SK-N-SH (cell line): ENCODE data around the gene SMIM3. TPM values are rescaled to one million over a fixed set of nuclear protein-coding genes. Genes with fewer than 3 reads are reported as not detected.

Source experiments
- CTCF ChIA-PET: fragments of 300-600, 350-600 bp; formaldehyde crosslinking; extraction: SDS; loops from one replicate; lab custom pipeline; 2021; lab: Yijun Ruan, JAX
- POLR2A ChIA-PET: fragments of 350-600 bp; sonication (Branson Sonifier 250); formaldehyde crosslinking; extraction: SDS; loops from one replicate; lab custom pipeline; 2020; ENCODE audit warnings: antibody characterized with exemption, inconsistent platforms; lab: Yijun Ruan, JAX
- DNase-seq: peaks from one replicate; pipeline ENCODE4 v3.0.0; 2012
- H2AFZ ChIP-seq: fragments of 200-600 bp; sonication (generic); 2 replicates; pipeline ENCODE4 v1.8.1; 2016; ENCODE audit warnings: antibody characterized with exemption, mild to moderate bottlenecking, low read depth
- H3F3A ChIP-seq: fragments of 200-600 bp; sonication (generic); replicated peaks from 2 replicates; pipeline ENCODE3; 2016; ENCODE audit warnings: antibody characterized with exemption, mild to moderate bottlenecking; ENCODE audit not compliant: insufficient read depth
- H3K27ac ChIP-seq, 2 experiments: fragments of 200-500 bp in 1 of 2; fragments of 200-600 bp in 1 of 2; sonication (Bioruptor generic) in 1 of 2; sonication (generic), shearing (Covaris generic) in 1 of 2; 2 replicates each; pipeline versions ENCODE4 v1.5.1 to v1.6.1; 2014 to 2016; ENCODE audit warnings: low read depth in 2 of 2, inconsistent platforms in 1 of 2, low read length in 1 of 2, mild to moderate bottlenecking in 1 of 2, mixed read lengths in 1 of 2
- H3K27me3 ChIP-seq: fragments of 200-600 bp; sonication (generic), shearing (Covaris generic); 2 replicates; pipeline ENCODE4 v1.6.1; 2016; ENCODE audit warnings: mixed run types; ENCODE audit not compliant: insufficient read depth
- H3K36me3 ChIP-seq, 2 experiments: fragments of 200-500 bp in 1 of 2; fragments of 200-600 bp in 1 of 2; sonication (Bioruptor generic) in 1 of 2; sonication (generic) in 1 of 2; replicated peaks in 1 of 2; 2 replicates each; pipeline versions ENCODE3 to v1.5.1; 2014 to 2016; ENCODE audit warnings: low read length in 1 of 2, mild to moderate bottlenecking in 1 of 2; ENCODE audit not compliant: insufficient read depth in 2 of 2, control insufficient read depth in 1 of 2
- H3K4me1 ChIP-seq, 2 experiments: fragments of 200-500 bp in 1 of 2; fragments of 200-600 bp in 1 of 2; sonication (Bioruptor generic) in 1 of 2; sonication (generic), shearing (Covaris generic) in 1 of 2; 2 replicates each; pipeline versions ENCODE4 v1.5.1 to v1.6.1; 2014 to 2016; ENCODE audit warnings: low read depth in 1 of 2, low read length in 1 of 2, mixed run types in 1 of 2; ENCODE audit not compliant: insufficient read depth in 2 of 2, control insufficient read depth in 1 of 2
- H3K4me2 ChIP-seq: fragments of 200-600 bp; sonication (generic), shearing (Covaris generic); 2 replicates; pipeline ENCODE4 v1.6.1; 2017; ENCODE audit warnings: mixed run types
- H3K4me3 ChIP-seq, 2 experiments: fragments of 200-500 bp in 1 of 2; fragments of 200-600 bp in 1 of 2; sonication (Bioruptor generic) in 1 of 2; sonication (generic), shearing (Covaris generic) in 1 of 2; 2 replicates each; pipeline versions ENCODE4 v1.5.1 to v1.8.1; 2014 to 2016; ENCODE audit warnings: low read depth in 2 of 2, inconsistent platforms in 1 of 2, low read length in 1 of 2, mild to moderate bottlenecking in 1 of 2, mixed read lengths in 1 of 2, moderate library complexity in 1 of 2
- H3K79me2 ChIP-seq: fragments of 200-600 bp; sonication (generic); 2 replicates; pipeline ENCODE4 v1.8.1; 2017; ENCODE audit warnings: mild to moderate bottlenecking; ENCODE audit not compliant: insufficient read depth
- H3K9ac ChIP-seq: fragments of 200-600 bp; sonication (generic); 2 replicates; pipeline ENCODE4 v1.6.1; 2017; ENCODE audit warnings: mixed run types
- H3K9me2 ChIP-seq: fragments of 200-600 bp; sonication (generic); 2 replicates; pipeline ENCODE4 v1.6.1; 2017; ENCODE audit warnings: mixed run types
- H3K9me3 ChIP-seq: fragments of 200-600 bp; sonication (generic); 2 replicates; pipeline ENCODE4 v1.6.1; 2017; ENCODE audit warnings: mixed run types, mild to moderate bottlenecking, moderate library complexity
- H4K20me1 ChIP-seq: fragments of 200-600 bp; sonication (generic); 2 replicates; pipeline ENCODE4 v1.6.1; 2017; ENCODE audit warnings: mild to moderate bottlenecking, mixed run types; ENCODE audit not compliant: insufficient read depth
- CHD2 ChIP-seq: fragments of 150-350 bp; IDR thresholded peaks from 2 replicates; pipeline ENCODE4 v1.6.1; 2018; ENCODE audit warnings: low read length; ENCODE audit not compliant: partially characterized antibody
- CTCF ChIP-seq: fragments of 200-600 bp; sonication (generic); IDR thresholded peaks from 2 replicates; pipeline ENCODE4 v1.6.1; 2017; ENCODE audit warnings: antibody characterized with exemption, mild to moderate bottlenecking, moderate library complexity
- EP300 ChIP-seq, 2 experiments: IDR thresholded peaks; 2 replicates each; pipeline versions ENCODE4 v1.4.0 to v1.6.1; 2012; ENCODE audit warnings: borderline replicate concordance in 1 of 2, low read depth in 1 of 2, low read length in 1 of 2
- FOSL2 ChIP-seq: IDR thresholded peaks from 2 replicates; pipeline ENCODE4 v1.4.0; 2012; ENCODE audit warnings: low read depth, mild to moderate bottlenecking, moderate library complexity, borderline replicate concordance
- FOXM1 ChIP-seq: IDR thresholded peaks from 2 replicates; pipeline ENCODE4 v1.4.0; 2012; ENCODE audit warnings: low read depth, mild to moderate bottlenecking
- GABPA ChIP-seq: IDR thresholded peaks from 2 replicates; pipeline ENCODE4 v1.4.0; 2012; ENCODE audit warnings: low read depth, mild to moderate bottlenecking
- GATA2 ChIP-seq: sonication (generic); formaldehyde crosslinking; IDR thresholded peaks from 2 replicates; pipeline ENCODE4 v1.5.0; 2020; ENCODE audit warnings: mild to moderate bottlenecking, missing genetic modification reagents
- JUND ChIP-seq: IDR thresholded peaks from 2 replicates; pipeline ENCODE4 v1.4.0; 2012
- MAX ChIP-seq: IDR thresholded peaks from 2 replicates; pipeline ENCODE4 v1.4.0; 2012; ENCODE audit warnings: low read depth
- MXI1 ChIP-seq: IDR thresholded peaks from 2 replicates; pipeline ENCODE4 v1.6.1; 2012; ENCODE audit warnings: mild to moderate bottlenecking, low read depth, low read length, improper control_type of control experiment
- NFIC ChIP-seq: IDR thresholded peaks from 2 replicates; pipeline ENCODE4 v1.4.0; 2012; ENCODE audit warnings: borderline replicate concordance
- NRF1 ChIP-seq: IDR thresholded peaks from 2 replicates; pipeline ENCODE4 v1.6.1; 2012; ENCODE audit warnings: low read depth, mild to moderate bottlenecking, low read length
- PBX3 ChIP-seq: IDR thresholded peaks from 2 replicates; pipeline ENCODE4; 2012
- POLR2AphosphoS5 ChIP-seq: IDR thresholded peaks from 2 replicates; pipeline ENCODE4 v1.6.1; 2012; ENCODE audit warnings: low read depth, low read length
- RAD21 ChIP-seq: IDR thresholded peaks from 2 replicates; pipeline ENCODE4 v1.6.1; 2012; ENCODE audit warnings: mild to moderate bottlenecking, low read length
- RFX5 ChIP-seq: IDR thresholded peaks from 2 replicates; pipeline ENCODE4 v1.6.1; 2012; ENCODE audit warnings: mild to moderate bottlenecking, improper control_type of control experiment, low read length
- SIN3A ChIP-seq: IDR thresholded peaks from 2 replicates; pipeline ENCODE4 v1.6.1; 2012; ENCODE audit warnings: low read depth, mild to moderate bottlenecking, low read length, moderate library complexity, borderline replicate concordance
- SMC3 ChIP-seq: IDR thresholded peaks from 2 replicates; pipeline ENCODE4 v1.6.1; 2012; ENCODE audit warnings: low read depth, low read length, improper control_type of control experiment
- TAF1 ChIP-seq: IDR thresholded peaks from 2 replicates; pipeline ENCODE4 v1.6.1; 2012; ENCODE audit warnings: low read depth, mild to moderate bottlenecking, low read length, moderate library complexity, borderline replicate concordance
- TCF12 ChIP-seq: IDR thresholded peaks from 2 replicates; pipeline ENCODE4 v1.4.0; 2012
- TEAD4 ChIP-seq: IDR thresholded peaks from 2 replicates; pipeline ENCODE4 v1.4.0; 2012; ENCODE audit warnings: mild to moderate bottlenecking, borderline replicate concordance; ENCODE audit not compliant: insufficient read depth
- YY1 ChIP-seq: IDR thresholded peaks from 2 replicates; pipeline ENCODE4 v1.4.0; 2012; ENCODE audit warnings: low read depth, mild to moderate bottlenecking
- ZBTB33 ChIP-seq: IDR thresholded peaks from 2 replicates; pipeline ENCODE4 v1.4.0; 2012; ENCODE audit warnings: low read depth, borderline replicate concordance
- WGBS: methylation state at CpG from one replicate; pipeline ENCODE4 v1.1.6; 2017; ENCODE audit warnings: low lambda C conversion rate; 5-methylcytosine and 5-hydroxymethylcytosine counted together
- polyA plus RNA-seq, 3 experiments: library from polyadenylated mRNA; depleted of rRNA; stranded (reverse); fragments of >200 nt; gene quantifications; 2 replicates each; pipeline ENCODE4 v1.2.3, GENCODE V29; 2012
- TF ChIP-seq, protein P1 (sequence below): fragments of 150-350 bp; IDR thresholded peaks from 2 replicates; pipeline ENCODE4 v1.6.1; 2016; ENCODE audit warnings: mild to moderate bottlenecking, low read depth, low read length

Gene SMIM3, protein sequence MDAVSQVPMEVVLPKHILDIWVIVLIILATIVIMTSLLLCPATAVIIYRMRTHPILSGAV
- 39.9 and 44.8 TPM in 2 replicates for polyA plus RNA-seq (2012; rRNA removed)
- 51.4 and 54.9 TPM in 2 replicates for polyA plus RNA-seq (2012; cell fraction: cytosol; rRNA removed)
- polyA plus RNA-seq (2012; cell fraction: nucleus; rRNA removed) = 18.3 and 21.5 TPM in 2 replicates

DNA sequence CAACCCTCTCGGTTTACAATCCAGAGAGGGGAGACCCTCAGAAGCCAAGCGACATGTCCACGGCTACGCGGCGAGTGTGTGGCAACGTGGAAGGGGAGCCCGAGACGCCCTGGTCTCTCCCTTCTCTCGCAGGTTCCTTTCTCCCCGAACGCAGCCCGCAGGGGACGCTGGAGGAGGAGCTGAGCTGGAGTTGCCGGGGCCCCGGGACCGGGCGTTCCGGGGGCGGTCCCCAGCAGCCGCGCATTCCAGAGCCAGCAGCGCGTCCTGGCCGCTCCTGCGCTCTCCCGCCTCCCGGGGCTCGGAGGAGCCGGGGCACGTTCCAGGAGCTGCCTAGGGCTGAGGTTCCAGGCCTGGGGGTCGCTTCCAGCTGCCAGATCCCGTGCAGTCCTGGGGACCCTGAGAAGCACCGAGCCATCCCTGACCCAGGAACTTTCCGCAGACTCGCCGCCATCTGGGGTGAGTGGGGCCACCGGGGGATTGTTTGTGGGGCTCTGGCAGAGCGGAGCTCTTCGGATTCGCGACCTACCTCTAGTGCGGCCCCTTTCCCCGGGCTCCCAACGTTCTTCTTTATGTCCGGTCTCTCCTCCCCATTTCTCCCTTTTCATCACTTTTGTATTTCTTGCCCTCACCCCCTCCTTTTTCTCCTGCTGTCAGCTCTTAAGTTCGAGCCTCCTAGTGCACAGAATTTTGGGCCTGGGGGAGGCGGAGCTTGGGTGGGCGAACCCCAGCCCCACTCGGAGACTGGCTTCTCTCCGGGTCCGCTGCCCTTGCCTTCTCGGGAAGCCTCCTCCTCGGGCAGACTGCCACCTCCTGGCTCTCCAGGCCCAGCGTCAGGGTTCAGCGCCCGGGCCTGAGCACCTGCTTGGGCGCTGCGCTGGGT, at the start of gene SMIM3:
Gene SMIM3 (plus strand): TSS at position 241 of the 880 bp plus-strand sequence. CDS start 16,684 bp downstream, outside the sequence.
- no peaks in the 10 kb centered on the region for H4K20me1 ChIP-seq
- H3K27ac ChIP-seq = peak within 1 kb of the TSS; percentile 81 to 83
- ChIA-PET POLR2A (interaction anchor here (0.8 to 2.1 kb wide), 6 partner anchors 18 to 189 kb away, joined by 3 to 13 read pairs (median 4); partner anchors contain the start of genes DCTN4 and RBM22), CTCF (interaction anchor here (0.6 to 5.3 kb wide), 30 partner anchors 9 to 635 kb away, joined by 3 to 51 read pairs (median 4); partner anchors contain the start of genes DCTN4, IRGM and RBM22)
- peak within 1 kb of the TSS; percentile 87 for H2AFZ ChIP-seq
- H3F3A ChIP-seq = peaks cover 26% of the 10 kb centered on the region
- no peaks in the 10 kb centered on the region for H3K27me3 ChIP-seq
- peak; percentile 86 for DNase-seq
- peaks cover 44% of the 10 kb centered on the region for H3K79me2 ChIP-seq
- peaks cover 16 to 50% of the 10 kb centered on the region in 2 experiments; a peak in 3 of 4 replicates for H3K4me1 ChIP-seq
- peak within 1 kb of the TSS; percentile 83 for H3K9ac ChIP-seq
- peak within 1 kb of the TSS; percentile 85 to 91 for H3K4me3 ChIP-seq
- peaks cover 0 to 5% of the 10 kb centered on the region in 2 experiments for H3K36me3 ChIP-seq
- TF ChIP-seq CTCF = peak; percentile 60
- TF ChIP-seq ZBTB33 = no peak
- TF ChIP-seq NFIC = 0 out of 2 replicates have a peak, but pooled peaks have one; percentile 12
- TF ChIP-seq, protein P1, sequence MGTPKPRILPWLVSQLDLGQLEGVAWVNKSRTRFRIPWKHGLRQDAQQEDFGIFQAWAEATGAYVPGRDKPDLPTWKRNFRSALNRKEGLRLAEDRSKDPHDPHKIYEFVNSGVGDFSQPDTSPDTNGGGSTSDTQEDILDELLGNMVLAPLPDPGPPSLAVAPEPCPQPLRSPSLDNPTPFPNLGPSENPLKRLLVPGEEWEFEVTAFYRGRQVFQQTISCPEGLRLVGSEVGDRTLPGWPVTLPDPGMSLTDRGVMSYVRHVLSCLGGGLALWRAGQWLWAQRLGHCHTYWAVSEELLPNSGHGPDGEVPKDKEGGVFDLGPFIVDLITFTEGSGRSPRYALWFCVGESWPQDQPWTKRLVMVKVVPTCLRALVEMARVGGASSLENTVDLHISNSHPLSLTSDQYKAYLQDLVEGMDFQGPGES = no peak
- peak; percentile 39; the same call in 1 of the 2 replicates for TF ChIP-seq POLR2AphosphoS5
- TF ChIP-seq FOSL2 = no peak
- peak; percentile 76; the same call in 1 of the 2 replicates for TF ChIP-seq TEAD4
- TF ChIP-seq SIN3A = peak; percentile 54; the same call in 1 of the 2 replicates
- peak; percentile 26 for TF ChIP-seq CHD2
- TF ChIP-seq RAD21 = peak; percentile 80
- TF ChIP-seq GABPA = peak; percentile 24; the same call in 1 of the 2 replicates
- TF ChIP-seq PBX3 = no peak
- TF ChIP-seq MXI1 = peak; percentile 35; the same call in 1 of the 2 replicates
- no peak for TF ChIP-seq TCF12
- TF ChIP-seq GATA2 (CRISPR knock-in tag) = no peak
- TF ChIP-seq MAX = peak; percentile 69
- no peak for TF ChIP-seq RFX5
- TF ChIP-seq TAF1 = peak; percentile 72
- no peak for TF ChIP-seq YY1
- peak; percentile 67 for TF ChIP-seq SMC3
- TF ChIP-seq NRF1 = no peak
- no peak for TF ChIP-seq JUND
- peak in 1 of 2 experiments; percentile 50; a peak in 1 of 4 replicates for TF ChIP-seq EP300 (IDR thresholded peaks at IDR 0.05; ENCODE audit: borderline replicate concordance in 1 of 2, low read depth in 1 of 2, low read length in 1 of 2)
- no peak for TF ChIP-seq FOXM1
- TF ChIP-seq, all 33 proteins: peak for 13
- peak within 1 kb of the TSS; percentile 86 for H3K4me2 ChIP-seq
- no peaks in the 10 kb centered on the region for H3K9me2 ChIP-seq
- H3K9me3 ChIP-seq = no peaks in the 10 kb centered on the region
- 4% methylated on average over 37 of the region's 59 CpGs for WGBS
